ENCODE results near the gene CACNA1C. TPM values are rescaled to one million over a fixed set of nuclear protein-coding genes. Genes with fewer than 3 reads are reported as not detected.
A peak's percentile ranks its signal among the peaks of the same experiment; 100 is the strongest.
"Not testable (repeated sequence)": the region's sequence is repeated elsewhere in the genome, so short reads cannot be mapped to it uniquely, and the experiment has no call there.

Gene CACNA1C
- total RNA-seq, 1 donor from 2014 or later = 6.5 TPM

GRCh38 chr12:2112401-2112800, 59.6 kb downstream of the CACNA1C start:
- peak; percentile 45 for DNase-seq

- no peak for DNase-seq
These were observed 60.5 kb downstream of the CACNA1C start for GRCh38 chr12:2113119-2113912.

- DNase-seq = no peak
These were observed 61.3 kb downstream of the CACNA1C start for GRCh38 chr12:2114071-2114470.

- no peak for DNase-seq
These were observed 62.5 kb downstream of the CACNA1C start for GRCh38 chr12:2115101-2115845.

GRCh38 chr12:2117541-2117940, 64.8 kb downstream of the CACNA1C start:
- DNase-seq = no peak

GRCh38 chr12:2118061-2118460, 65.3 kb downstream of the CACNA1C start:
- DNase-seq = no peak

GRCh38 chr12:2118481-2119255, 65.9 kb downstream of the CACNA1C start:
- DNase-seq = no peak

GRCh38 chr12:2119266-2119665, 66.5 kb downstream of the CACNA1C start:
- no peak for DNase-seq

GRCh38 chr12:2120982-2121758, 68.4 kb downstream of the CACNA1C start:
- no peak for DNase-seq

- DNase-seq = no peak
These were observed 71.8 kb downstream of the CACNA1C start for GRCh38 chr12:2124466-2125023.

- DNase-seq = no peak
These were observed 73.1 kb downstream of the CACNA1C start for GRCh38 chr12:2125651-2126522.

GRCh38 chr12:2126676-2127406, 74.1 kb downstream of the CACNA1C start:
- no peak for DNase-seq

- no peak for DNase-seq
These were observed 76.3 kb downstream of the CACNA1C start for GRCh38 chr12:2129076-2129475.

GRCh38 chr12:2135661-2136418, 83.1 kb downstream of the CACNA1C start:
- DNase-seq = not testable (repeated sequence)

GRCh38 chr12:2136901-2137300, 84.1 kb downstream of the CACNA1C start:
- DNase-seq = no peak

- no peak for DNase-seq
These were observed 84.9 kb downstream of the CACNA1C start for GRCh38 chr12:2137711-2138110.

GRCh38 chr12:2138294-2138693, 85.5 kb downstream of the CACNA1C start:
- DNase-seq = no peak

GRCh38 chr12:2138871-2139308, 86.1 kb downstream of the CACNA1C start:
- no peak for DNase-seq

- no peak for DNase-seq
These were observed 86.9 kb downstream of the CACNA1C start for GRCh38 chr12:2139651-2140050.

Measured in tongue (tissue), 2 donors.